NB4 (cell line): ENCODE results near the gene CASKIN1.
"Not testable (repeated sequence)": the region's sequence is repeated elsewhere in the genome, so short reads cannot be mapped to it uniquely, and the experiment has no call there.

Experiments
- DNase-seq: peaks from one replicate; pipeline ENCODE4 v3.0.0; 2010; ENCODE audit warnings: low read depth
- H3K4me3 ChIP-seq: one replicate; pipeline ENCODE4 v1.5.1; 2011; ENCODE audit warnings: mild to moderate bottlenecking, low read depth, low read length, moderate library complexity
- CTCF ChIP-seq: IDR thresholded peaks from one replicate; pipeline ENCODE4 v1.5.1; 2012; ENCODE audit warnings: low read depth, low read length
- MAX ChIP-seq: IDR thresholded peaks from 2 replicates; pipeline ENCODE4 v1.6.1; 2011; ENCODE audit warnings: low read depth, low read length
- MYC ChIP-seq: IDR thresholded peaks from 2 replicates; pipeline ENCODE4 v1.6.1; 2011; ENCODE audit warnings: low read depth, low read length
- POLR2A ChIP-seq: IDR thresholded peaks from 2 replicates; pipeline ENCODE4 v1.6.1; 2011; ENCODE audit warnings: mild to moderate bottlenecking; ENCODE audit not compliant: insufficient read length; ENCODE audit errors: extremely low read depth

The CASKIN1 gene

GRCh38 chr16:2243031-2243528 is 46.7 kb upstream of the CASKIN1 start:
- no peak overlapping the region for H3K4me3 ChIP-seq
- DNase-seq: no peak
- no peak for TF ChIP-seq MAX
- no peak for TF ChIP-seq CTCF
- no peak for TF ChIP-seq POLR2A
- TF ChIP-seq MYC: no peak

DNA sequence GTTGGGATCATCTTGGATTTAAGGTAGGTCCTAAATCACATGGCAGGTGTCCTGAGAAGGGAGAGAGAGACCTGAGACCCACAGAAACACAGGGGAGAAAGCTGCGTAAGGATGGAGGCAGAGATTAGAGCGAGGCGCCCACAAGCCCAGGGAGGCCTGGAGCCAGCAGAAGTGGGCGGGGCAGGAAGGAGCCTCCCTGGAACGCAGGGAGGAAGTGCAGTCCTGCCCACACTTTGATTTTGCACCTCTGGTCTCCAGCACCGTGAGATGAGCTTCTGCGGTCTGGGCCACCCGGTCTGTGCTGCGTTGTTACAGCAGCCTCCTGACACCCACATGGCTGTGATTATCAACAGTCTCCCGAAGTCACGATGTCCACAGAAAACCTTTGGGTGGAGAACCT is 46.2 kb upstream of the CASKIN1 start:
- DNase-seq: no peak
- H3K4me3 ChIP-seq: no peak overlapping the region
- TF ChIP-seq MAX: no peak
- TF ChIP-seq POLR2A: no peak
- TF ChIP-seq CTCF: no peak
- TF ChIP-seq MYC: no peak

- not testable (repeated sequence) for H3K4me3 ChIP-seq, DNase-seq
These were observed 43.9 kb upstream of the CASKIN1 start for GRCh38 chr16:2240331-2240730.

DNA sequence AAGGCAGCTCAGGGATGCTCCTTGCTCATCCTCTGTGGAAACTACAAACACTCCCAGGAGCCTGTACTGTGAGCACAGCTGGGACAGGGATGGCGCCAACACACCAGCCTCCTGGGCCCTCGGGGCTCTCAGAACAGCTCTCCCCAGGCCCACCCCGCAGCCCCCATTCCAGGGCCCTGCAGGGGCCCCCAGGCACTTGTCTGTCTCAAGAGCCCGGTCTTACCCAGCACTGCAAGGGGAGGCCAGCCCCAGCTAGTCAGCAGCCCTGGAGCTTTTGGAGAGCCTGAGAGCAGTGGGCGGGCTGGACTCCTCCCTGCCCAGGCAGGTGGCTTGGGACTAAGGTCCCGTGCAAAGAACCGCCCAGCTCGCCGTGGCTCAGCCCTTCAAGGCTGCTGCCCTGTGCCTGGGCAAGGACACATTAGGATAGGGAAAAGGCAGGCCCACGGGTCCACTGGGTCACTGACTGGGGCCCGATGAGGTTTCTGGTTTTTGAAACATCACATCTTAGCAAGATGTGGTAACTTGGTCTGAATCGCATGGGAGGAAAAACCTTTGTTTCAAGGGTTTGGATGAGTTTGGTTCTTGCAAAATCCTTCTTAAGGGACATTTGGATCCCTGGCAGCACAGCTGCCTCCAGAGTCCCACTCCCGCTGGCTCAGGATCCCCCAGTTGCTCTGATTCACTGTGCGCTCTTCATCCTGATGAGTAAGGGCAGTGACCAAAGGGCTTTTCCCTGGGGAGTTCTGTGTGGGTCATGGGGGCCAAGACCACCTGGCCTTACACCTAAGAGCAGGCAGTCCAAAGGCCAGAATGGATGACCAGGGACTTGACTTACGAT is 42.7 kb upstream of the CASKIN1 start:
- H3K4me3 ChIP-seq: no peak overlapping the region
- TF ChIP-seq MYC (no peak), POLR2A (no peak), CTCF (no peak), MAX (no peak)
- no peak for DNase-seq

GRCh38 chr16:2238150-2238837 is 41.9 kb upstream of the CASKIN1 start:
- DNase-seq: no peak
- H3K4me3 ChIP-seq: no peak overlapping the region
- TF ChIP-seq MYC: no peak
- no peak for TF ChIP-seq CTCF
- TF ChIP-seq MAX: no peak
- TF ChIP-seq POLR2A: no peak

GRCh38 chr16:2237493-2238149 is 41.2 kb upstream of the CASKIN1 start:
- H3K4me3 ChIP-seq: no peak overlapping the region
- DNase-seq: no peak
- TF ChIP-seq CTCF (no peak), MAX (no peak), MYC (no peak), POLR2A (no peak)
